HG03196 (cell line): ENCODE measurements around the gene HSD17B7.
A peak's percentile ranks its signal among the peaks of the same experiment; 100 is the strongest.

Experiments
- ATAC-seq: cut with Tn5 transposase; IDR thresholded peaks from one replicate; pipeline ENCODE4 v1.9.1; 2021; ENCODE audit not compliant: unreplicated experiment

The HSD17B7 gene

GRCh38 chr1:162854245-162854882 is 63.9 kb downstream of the HSD17B7 start:
- peak; percentile 79 for ATAC-seq

GRCh38 chr1:162855461-162856150 is 65.1 kb downstream of the HSD17B7 start:
- no peak for ATAC-seq

- ATAC-seq, result no peak
Observed at GRCh38 chr1:162856260-162856659, 65.8 kb downstream of the HSD17B7 start.

DNA sequence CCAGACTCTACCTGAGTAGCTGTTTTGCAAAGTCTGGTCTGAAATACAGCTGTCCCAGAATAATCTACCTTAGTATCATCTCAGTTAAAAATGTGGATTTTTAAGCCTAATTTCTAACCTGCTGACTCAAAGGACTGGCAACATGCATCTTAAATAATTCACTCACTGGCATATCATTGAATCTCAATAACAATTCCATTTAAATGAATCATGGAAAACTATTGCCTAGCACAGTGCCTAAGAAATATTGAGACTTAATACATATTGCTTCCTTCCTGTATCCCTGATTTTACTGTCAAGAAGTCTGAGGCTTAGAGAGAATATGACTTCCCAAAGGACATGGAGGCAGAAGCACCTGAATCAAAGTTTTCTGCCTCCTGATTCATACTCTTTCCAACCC is 67.3 kb downstream of the HSD17B7 start:
- ATAC-seq, result no peak

DNA sequence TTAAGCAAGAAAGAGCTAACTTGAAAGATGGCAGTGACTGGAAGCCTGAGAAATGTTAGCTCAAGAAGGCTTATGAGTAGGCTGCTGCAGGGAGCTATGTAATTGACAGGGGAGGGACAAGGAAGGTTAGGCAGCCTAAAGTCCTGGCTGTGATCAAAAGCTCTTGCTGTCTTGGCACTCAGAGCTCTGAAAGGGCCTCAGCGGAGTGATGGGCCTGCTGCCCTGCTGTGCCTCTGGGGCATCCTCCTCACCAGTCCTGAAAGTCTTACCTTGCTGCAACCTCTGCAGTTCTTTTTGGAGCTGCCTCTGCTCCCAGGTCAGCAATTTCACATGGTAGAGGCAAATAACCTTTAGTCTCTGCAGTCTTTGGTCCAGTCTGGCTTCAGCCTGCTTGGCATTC is 68.7 kb downstream of the HSD17B7 start:
- no peak for ATAC-seq

- no peak for ATAC-seq
Observed at GRCh38 chr1:162861101-162861500, 70.6 kb downstream of the HSD17B7 start, which contains the start of gene CCDC190. Gene CCDC190, minus strand, starts transcription at chr1:162861175. Its CDS starts 1,529 bp downstream, at chr1:162859646.

DNA sequence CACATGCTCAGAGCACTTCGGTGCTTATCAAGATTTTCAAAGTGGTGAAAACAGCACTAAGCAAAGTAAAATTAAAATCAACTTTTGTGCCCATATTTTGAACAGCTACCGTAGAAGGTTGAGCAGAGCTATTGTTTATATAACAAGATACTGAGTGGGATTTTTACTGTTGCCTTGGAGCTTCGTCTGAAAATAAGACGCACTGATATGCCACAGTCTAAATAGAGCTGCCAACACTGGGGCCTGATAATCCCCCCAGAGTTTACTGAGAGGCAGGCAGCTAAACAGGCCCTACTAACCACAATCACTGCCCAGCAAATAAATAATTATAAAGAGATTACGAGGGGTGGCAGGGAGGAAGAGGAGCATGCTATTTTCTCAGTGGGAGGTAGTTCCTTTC is 71.1 kb downstream of the HSD17B7 start:
- ATAC-seq, result no peak
